Measurements from ENCODE around the gene MLX. TPM values are rescaled to one million over a fixed set of nuclear protein-coding genes. Genes with fewer than 3 reads are reported as not detected.
A peak's percentile ranks its signal among the peaks of the same experiment; 100 is the strongest.
"Not testable (repeated sequence)": the region's sequence is repeated elsewhere in the genome, so short reads cannot be mapped to it uniquely, and the experiment has no call there.

MLX gene
- total and polyA plus RNA-seq, 12 donors = 34.2 to 95.0 (median 47.1) TPM

- H3K36me3 ChIP-seq (replicated peaks in 1 of 2) = peaks cover 0 to 22% of the 10 kb centered on the region in 2 donors
- no peaks in the 10 kb centered on the region for H3K9me3 ChIP-seq (replicated peaks in 1 of 3)
- peak; percentile 65 to 82 for TF ChIP-seq POLR2A (IDR thresholded peaks at IDR 0.05)
- TF ChIP-seq, protein P1, sequence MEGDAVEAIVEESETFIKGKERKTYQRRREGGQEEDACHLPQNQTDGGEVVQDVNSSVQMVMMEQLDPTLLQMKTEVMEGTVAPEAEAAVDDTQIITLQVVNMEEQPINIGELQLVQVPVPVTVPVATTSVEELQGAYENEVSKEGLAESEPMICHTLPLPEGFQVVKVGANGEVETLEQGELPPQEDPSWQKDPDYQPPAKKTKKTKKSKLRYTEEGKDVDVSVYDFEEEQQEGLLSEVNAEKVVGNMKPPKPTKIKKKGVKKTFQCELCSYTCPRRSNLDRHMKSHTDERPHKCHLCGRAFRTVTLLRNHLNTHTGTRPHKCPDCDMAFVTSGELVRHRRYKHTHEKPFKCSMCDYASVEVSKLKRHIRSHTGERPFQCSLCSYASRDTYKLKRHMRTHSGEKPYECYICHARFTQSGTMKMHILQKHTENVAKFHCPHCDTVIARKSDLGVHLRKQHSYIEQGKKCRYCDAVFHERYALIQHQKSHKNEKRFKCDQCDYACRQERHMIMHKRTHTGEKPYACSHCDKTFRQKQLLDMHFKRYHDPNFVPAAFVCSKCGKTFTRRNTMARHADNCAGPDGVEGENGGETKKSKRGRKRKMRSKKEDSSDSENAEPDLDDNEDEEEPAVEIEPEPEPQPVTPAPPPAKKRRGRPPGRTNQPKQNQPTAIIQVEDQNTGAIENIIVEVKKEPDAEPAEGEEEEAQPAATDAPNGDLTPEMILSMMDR (IDR thresholded peaks at IDR 0.05) = peak in 5 of 6 experiments; percentile 19 to 44 (median 24)
- no peaks in the 10 kb centered on the region for H3K27me3 ChIP-seq
- intact Hi-C loops (cut with DNase I) = loop anchor here in 1 of 2 donors (5.0 kb wide), 1 partner anchor 73 kb away; the partner anchor contains the start of genes CCR10 and CNTNAP1
- H3K27ac ChIP-seq = peak within 1 kb of the TSS; percentile 63 to 94 (median 81)
- peak within 1 kb of the TSS; percentile 86 to 97 (median 90) for H3K4me3 ChIP-seq
- 0 to 1% (median 0%) methylated on average over 23 to 66 of the region's 66 CpGs for WGBS, 4 donors
- H3K4me1 ChIP-seq (replicated peaks in 1 of 2) = peaks cover 22 to 31% of the 10 kb centered on the region in 2 donors
- peak; percentile 98 to 99 (median 98) for DNase-seq
These were observed 42.4 kb downstream of the MLX start, which contains the start of the genes RETREG3 and TUBG1 for GRCh38 chr17:42609182-42609813. Gene RETREG3 (minus strand): TSS chr17:42609374. CDS start chr17:42609324, 50 bp downstream. Gene TUBG1 (plus strand): TSS chr17:42609683. CDS start chr17:42609738, 55 bp downstream.

GRCh38 chr17:42609814-42610801, 43.2 kb downstream of the MLX start:
- H3K27ac ChIP-seq = peak overlapping the region; percentile 33 to 94 (median 70)
- peak in 3 of 7 donors; percentile 46 to 65 (median 55) for DNase-seq
- peaks cover 22 to 31% of the 10 kb centered on the region in 2 donors for H3K4me1 ChIP-seq (replicated peaks in 1 of 2)
- peak overlapping the region in 3 of 4 donors; percentile 58 to 93 (median 83) for H3K4me3 ChIP-seq
- peaks cover 0 to 30% of the 10 kb centered on the region in 2 donors for H3K36me3 ChIP-seq (replicated peaks in 1 of 2)
- 13 to 24% (median 18%) methylated on average over 12 to 35 of the region's 42 CpGs for WGBS, 4 donors
- not testable (repeated sequence) for H3K9me3 ChIP-seq (replicated peaks in 1 of 3); H3K27me3 ChIP-seq
- intact Hi-C loops (cut with DNase I) = loop anchor here in 1 of 2 donors (5.0 kb wide), 2 partner anchors 62 to 72 kb away; partner anchors contain the start of genes CCR10 and CNTNAP1

GRCh38 chr17:42612013-42612412, 45.1 kb downstream of the MLX start:
- Histone ChIP-seq H3K36me3 (replicated peaks in 1 of 2) (peaks cover 0 to 41% of the 10 kb centered on the region in 2 donors), H3K4me3 (no peak overlapping the region), H3K4me1 (replicated peaks in 1 of 2) (peaks cover 15 to 17% of the 10 kb centered on the region in 2 donors), H3K27me3 (no peaks in the 10 kb centered on the region), H3K9me3 (replicated peaks in 1 of 3) (no peaks in the 10 kb centered on the region), H3K27ac (no peak overlapping the region)
- TF ChIP-seq, protein P1 (IDR thresholded peaks at IDR 0.05) = no peak
- no peak for TF ChIP-seq POLR2A (IDR thresholded peaks at IDR 0.05)
- 96 to 100% (median 97%) methylated on average over 1 to 4 of the region's 4 CpGs for WGBS, 4 donors
- DNase-seq = no peak
- intact Hi-C loops (cut with DNase I) = loop anchor here in 1 of 2 donors (5.0 kb wide), 1 partner anchor 60 kb away; no protein-coding TSS in a partner anchor

DNA sequence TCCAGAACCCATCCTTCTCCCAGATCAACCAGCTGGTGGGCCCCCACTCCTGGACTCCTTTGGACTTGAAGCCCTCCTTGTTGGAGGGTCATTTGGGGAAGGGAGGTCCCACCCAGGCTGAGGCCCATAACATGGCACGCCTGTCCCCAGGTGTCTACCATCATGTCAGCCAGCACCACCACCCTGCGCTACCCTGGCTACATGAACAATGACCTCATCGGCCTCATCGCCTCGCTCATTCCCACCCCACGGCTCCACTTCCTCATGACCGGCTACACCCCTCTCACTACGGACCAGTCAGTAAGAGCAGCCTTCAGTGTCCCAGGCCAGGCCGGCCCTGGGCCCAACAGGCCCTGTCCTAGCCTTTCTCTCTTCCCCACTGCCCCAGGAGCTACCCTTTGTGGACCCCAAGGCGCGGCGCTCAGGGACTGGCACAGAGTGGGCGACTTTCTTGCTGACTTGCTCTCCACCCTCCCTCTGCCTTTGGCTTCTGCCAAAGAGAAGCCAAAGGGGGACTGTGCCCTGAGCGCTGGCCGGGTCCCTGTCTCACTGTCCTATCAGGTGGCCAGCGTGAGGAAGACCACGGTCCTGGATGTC, 46.9 kb downstream of the MLX start:
- H3K27ac ChIP-seq = no peak overlapping the region
- H3K36me3 ChIP-seq (replicated peaks in 1 of 2) = peaks cover 0 to 41% of the 10 kb centered on the region in 2 donors
- no peak overlapping the region for H3K4me3 ChIP-seq
- H3K9me3 ChIP-seq (replicated peaks in 1 of 3) = no peaks in the 10 kb centered on the region
- no peak for DNase-seq
- peaks cover 3 to 11% of the 10 kb centered on the region in 2 donors for H3K4me1 ChIP-seq (replicated peaks in 1 of 2)
- 92 to 98% (median 96%) methylated on average over 12 to 17 of the region's 17 CpGs for WGBS, 4 donors
- no peaks in the 10 kb centered on the region for H3K27me3 ChIP-seq
- intact Hi-C loops (cut with DNase I) = loop anchor here in 1 of 2 donors (5.0 kb wide), 1 partner anchor 59 kb away; no protein-coding TSS in a partner anchor
- TF ChIP-seq POLR2A (IDR thresholded peaks at IDR 0.05) = no peak
- TF ChIP-seq, protein P1 (IDR thresholded peaks at IDR 0.05) = no peak
